Hematopoietic multipotent progenitor cell (in vitro differentiated cells): ENCODE data around the gene CRYGN. TPM values are rescaled to one million over a fixed set of nuclear protein-coding genes. Genes with fewer than 3 reads are reported as not detected.

Experiments
- DNase-seq, 3 donors: peaks; one replicate each; pipeline ENCODE4 v3.0.0-alpha.2; 2011 to 2015; ENCODE audit warnings: low read depth in 2 of 3, low spot score in 2 of 3
- total RNA-seq: library from RNA; depleted of rRNA; stranded (reverse); fragments of >200 nt; gene quantifications from one replicate; pipeline ENCODE4 v1.2.3, GENCODE V29; 2012

Gene CRYGN
- not detected for total RNA-seq

- no peak for DNase-seq
Measured at GRCh38 chr7:151439855-151440798, at the start of gene CRYGN. Gene CRYGN, minus strand, starts transcription at chr7:151440141. Its CDS starts 224 bp downstream, at chr7:151439917.

DNA sequence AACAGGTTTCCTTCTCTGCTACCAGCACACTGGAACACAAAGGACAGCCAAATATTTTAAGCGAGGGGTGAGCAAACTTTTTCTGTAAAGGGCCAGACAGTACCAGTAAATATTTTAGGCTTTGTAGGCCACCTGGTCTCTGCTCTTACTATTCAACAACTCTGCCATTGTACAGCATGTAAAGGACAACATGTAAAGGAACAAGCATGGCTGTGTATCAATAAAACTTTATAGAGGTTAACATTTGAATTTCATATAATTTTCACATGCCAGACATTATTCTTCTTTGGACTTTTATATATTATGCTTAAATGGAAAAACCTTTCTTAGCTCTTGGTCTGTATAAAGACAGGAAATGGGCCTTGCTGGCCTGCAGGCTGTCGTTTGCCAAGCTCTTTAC, 49.6 kb upstream of the CRYGN start:
- DNase-seq = no peak

DNA sequence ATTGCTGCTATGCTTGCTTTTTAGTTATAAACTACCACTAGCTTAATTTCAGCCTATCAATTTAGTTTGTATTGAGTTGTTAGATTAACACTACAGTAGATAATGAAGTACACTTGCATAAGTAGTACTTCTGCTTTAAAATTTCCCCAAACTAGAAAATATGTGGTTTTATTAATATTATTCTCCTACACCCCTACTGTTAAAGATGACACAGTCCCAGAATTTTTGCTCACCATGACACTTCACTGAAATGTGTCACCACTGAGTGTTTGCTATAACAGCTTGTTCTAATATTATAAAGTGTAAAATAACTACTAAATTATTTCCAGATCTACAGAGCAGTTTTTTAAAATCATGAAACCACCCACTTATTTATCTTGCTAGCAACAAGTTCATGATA, 48.2 kb upstream of the CRYGN start:
- no peak for DNase-seq

DNA sequence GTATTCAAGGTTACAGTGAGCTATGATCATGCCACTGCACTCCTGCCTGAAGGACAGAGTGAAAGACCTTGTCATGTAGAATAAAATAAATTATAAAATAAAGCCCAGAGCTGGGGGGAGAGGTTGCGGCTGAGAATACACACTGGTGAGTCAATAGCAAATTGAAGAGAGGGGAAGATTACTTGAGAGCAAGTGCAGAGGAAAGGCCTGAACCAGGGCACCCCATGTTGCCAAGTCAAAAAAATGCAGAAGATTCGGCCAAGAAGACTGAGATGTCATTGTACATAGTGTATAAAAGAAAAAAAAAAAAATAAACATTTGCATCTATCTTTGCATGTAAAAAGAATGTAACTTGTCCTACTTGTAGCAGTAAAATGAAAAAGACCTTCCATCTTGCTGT, 47.3 kb upstream of the CRYGN start:
- no peak for DNase-seq

- no peak for DNase-seq
Measured at GRCh38 chr7:151486074-151486473, 46.1 kb upstream of the CRYGN start.

DNA sequence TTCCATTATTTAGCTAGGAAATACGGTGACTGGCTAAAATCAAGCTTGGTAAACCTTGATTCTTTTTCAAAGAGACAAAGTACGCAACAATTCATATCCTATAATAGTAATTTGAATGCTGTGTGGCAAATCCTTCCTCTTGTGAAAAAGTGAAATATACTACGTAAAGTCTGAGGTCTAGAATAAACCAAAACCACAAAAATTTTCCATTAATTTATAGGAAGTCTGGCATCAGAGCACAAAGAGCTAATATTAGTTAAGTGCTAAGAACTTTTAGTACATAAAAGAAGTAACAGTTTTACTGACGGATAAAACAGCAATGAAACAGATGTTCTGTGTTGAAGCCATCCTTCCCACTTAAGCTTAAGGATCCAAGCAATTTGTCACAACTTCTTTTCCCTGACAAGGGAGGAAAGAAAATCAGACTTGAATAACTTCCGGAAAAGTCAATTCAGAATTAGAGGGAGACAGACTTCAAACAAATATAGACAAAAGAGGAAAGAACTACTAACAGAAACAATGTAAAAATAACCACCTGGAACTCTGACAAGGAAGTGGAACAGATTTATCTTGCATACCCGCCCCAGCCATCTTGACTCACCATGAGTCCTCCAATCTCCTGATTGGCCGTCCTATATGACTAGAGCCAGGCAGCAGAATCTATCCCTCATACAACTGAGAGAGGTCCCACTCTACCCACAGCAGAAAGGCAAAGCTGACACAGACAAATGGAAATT, 45.2 kb upstream of the CRYGN start:
- peak in 2 of 3 donors; percentile 21 to 47 for DNase-seq

GRCh38 chr7:151483711-151483983, 43.7 kb upstream of the CRYGN start:
- DNase-seq = no peak

DNA sequence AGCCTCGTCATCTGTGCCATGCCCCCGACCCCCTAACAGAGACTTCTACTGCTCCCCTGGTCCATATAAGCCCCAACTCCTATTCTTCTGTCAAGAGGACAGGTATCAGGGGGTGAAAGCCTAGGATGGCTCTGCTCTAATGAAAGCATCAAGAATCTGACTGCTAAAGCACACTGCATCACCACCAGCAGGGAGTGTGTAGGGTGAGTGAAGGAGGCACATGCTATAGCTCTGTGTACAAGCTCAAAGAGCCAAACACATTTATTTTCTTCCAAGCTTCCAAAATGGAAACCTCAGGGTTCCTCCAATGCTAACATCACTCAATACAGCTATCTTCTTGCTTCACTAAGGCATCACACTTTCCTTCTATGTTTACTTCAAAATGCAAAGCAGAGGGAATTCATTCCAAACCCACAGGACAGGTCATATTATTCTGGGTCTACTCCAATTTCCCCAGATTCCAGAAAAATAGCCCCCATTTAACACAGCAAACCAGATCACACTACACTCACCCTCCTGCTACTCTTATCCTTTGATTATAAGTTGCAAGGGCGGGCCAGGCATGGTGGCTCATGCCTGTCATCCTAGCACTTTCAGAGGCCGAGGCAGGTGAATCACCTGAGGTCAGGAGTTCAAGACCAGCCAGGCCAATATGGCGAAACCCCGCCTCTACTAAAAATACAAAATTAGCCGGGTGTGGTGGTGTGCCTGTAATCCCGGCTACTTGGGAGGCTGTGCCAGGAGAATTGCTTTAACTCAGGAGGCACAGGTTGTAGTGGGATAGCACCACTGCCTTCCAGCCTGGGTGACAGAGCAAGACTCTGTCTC, 43.2 kb upstream of the CRYGN start:
- DNase-seq = no peak

GRCh38 chr7:151481650-151482505, 41.9 kb upstream of the CRYGN start:
- DNase-seq = no peak

- DNase-seq = no peak
Measured at GRCh38 chr7:151477867-151478266, 37.9 kb upstream of the CRYGN start.

DNA sequence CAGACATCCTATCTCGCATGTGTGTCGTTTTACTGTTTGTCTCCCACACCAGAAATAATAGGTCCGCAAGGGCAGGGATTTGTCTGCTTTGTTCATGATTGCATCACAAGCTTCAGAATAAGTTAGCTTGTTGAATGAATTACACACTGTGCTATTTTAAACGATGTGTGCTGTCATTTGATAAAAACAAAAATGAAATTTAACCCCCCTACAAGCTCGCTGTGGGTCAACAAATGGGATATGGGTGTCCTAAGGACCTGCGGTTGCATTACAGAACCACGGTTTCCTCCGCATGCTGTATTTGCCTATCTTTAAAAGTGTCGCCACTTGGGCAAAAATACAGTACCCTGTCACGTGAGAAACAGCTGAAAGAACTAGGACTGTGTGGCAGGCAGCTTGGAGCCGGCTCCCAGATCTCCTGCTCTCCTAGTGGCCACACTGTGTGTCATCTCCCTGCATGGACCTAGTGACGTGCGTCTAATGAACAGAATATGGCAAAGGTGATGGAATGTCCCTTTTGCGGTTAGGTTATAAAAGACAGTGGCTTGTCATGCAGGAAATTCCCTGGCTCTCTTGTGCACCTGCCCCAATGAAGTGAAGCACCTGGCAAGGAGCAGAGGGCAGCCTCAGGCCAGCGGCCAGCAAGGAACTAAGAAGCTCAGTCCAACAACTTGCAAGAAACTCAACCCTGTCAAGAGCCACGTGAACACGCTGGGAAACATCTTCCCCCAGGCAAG, 32.9 kb upstream of the CRYGN start:
- DNase-seq = no peak

GRCh38 chr7:151470711-151471110, 30.8 kb upstream of the CRYGN start:
- no peak for DNase-seq

- DNase-seq = no peak
Measured at GRCh38 chr7:151469281-151469680, 29.3 kb upstream of the CRYGN start.

GRCh38 chr7:151468217-151469018, 28.5 kb upstream of the CRYGN start:
- no peak for DNase-seq

DNA sequence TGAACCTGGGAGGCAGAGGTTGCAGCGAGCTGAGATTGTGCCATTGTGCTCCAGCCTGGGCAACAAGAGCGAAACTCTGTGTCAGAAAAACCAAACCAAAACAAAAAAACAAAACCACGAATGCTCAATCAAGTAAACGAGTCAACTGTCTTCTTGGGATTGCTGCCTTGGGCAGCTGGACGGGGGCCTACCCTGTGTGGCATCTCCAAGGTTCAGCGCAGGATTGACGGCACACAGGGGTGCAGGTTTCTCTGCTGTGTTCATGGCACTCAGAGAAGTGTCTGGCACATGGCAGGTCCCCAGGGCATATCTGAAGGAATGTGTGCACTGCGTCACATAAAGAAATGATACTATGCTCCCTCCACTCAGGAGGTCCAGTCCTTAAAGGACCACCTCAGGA, 25.2 kb upstream of the CRYGN start:
- DNase-seq = no peak

DNA sequence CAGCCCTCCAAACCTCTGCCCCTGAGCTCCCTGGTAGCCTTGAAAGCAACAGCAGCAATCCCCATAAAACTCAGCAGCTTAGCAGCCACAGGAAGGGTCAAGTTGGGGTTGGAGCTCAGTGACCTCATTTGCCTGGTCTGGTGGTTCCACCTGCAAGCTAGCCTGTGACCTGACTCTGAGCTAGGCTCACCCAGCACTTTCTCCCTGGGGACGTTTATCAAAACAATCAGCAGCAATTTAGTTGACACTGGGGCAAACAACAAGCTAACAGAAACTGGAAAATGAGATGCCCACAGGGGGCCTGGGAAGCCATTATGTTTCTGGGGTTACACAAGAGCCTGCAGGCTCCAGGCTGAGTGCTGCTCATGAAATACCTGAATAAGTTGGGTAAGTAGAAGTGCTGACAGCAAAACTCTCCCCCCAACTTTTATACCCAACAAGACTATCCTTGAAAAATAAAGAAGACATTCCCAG, 22.4 kb upstream of the CRYGN start:
- DNase-seq = no peak

GRCh38 chr7:151461942-151462230, 21.9 kb upstream of the CRYGN start:
- DNase-seq = no peak

- DNase-seq = no peak
Measured at GRCh38 chr7:151461096-151461941, 21.4 kb upstream of the CRYGN start.
